HepG2 (cell line): ENCODE measurements around the gene CNR2. TPM values are rescaled to one million over a fixed set of nuclear protein-coding genes. Genes with fewer than 3 reads are reported as not detected.
A peak's percentile ranks its signal among the peaks of the same experiment; 100 is the strongest.

Source experiments
- AGO2 ChIP-seq: fragments of 200-400 bp; formaldehyde crosslinking; optimal IDR thresholded peaks from 2 replicates; pipeline ENCODE3; 2017; ENCODE audit warnings: mild to moderate bottlenecking, low read depth, low read length, moderate library complexity
- CHCHD3 ChIP-seq: sonication (generic); formaldehyde crosslinking; IDR thresholded peaks from 2 replicates; pipeline ENCODE4 v1.8.0; 2022; ENCODE audit warnings: mild to moderate bottlenecking, missing genetic modification reagents, moderate library complexity
- ELF1 ChIP-seq: sonication (generic); formaldehyde crosslinking; IDR thresholded peaks from 2 replicates; pipeline ENCODE4 v1.4.0; 2020; ENCODE audit warnings: missing genetic modification reagents
- FOXK2 ChIP-seq: fragments of 450-650 bp; IDR thresholded peaks from 2 replicates; pipeline ENCODE4 v1.6.1; 2016
- GTF2F1 ChIP-seq: fragments of 150-350 bp; IDR thresholded peaks from 2 replicates; pipeline ENCODE4 v1.6.1; 2014; ENCODE audit warnings: low read length
- HNRNPK ChIP-seq: fragments of 200-400 bp; formaldehyde crosslinking; IDR thresholded peaks from 2 replicates; pipeline ENCODE4 v1.6.1; 2018; ENCODE audit warnings: low read length, low read depth, moderate library complexity, mild to moderate bottlenecking; ENCODE audit not compliant: poor library complexity, severe bottlenecking
- MBNL3 ChIP-seq: fragments of 250-450 bp; sonication (Bioruptor Pico); conservative IDR thresholded peaks from 2 replicates; pipeline ENCODE4 v1.8.0; 2022; ENCODE audit warnings: mild to moderate bottlenecking, inconsistent platforms
- MXD4 ChIP-seq: IDR thresholded peaks from 2 replicates; pipeline ENCODE4 v1.6.1; 2016; ENCODE audit warnings: mild to moderate bottlenecking, missing biosample characterization, missing genetic modification reagents
- MYNN ChIP-seq: sonication (generic); formaldehyde crosslinking; IDR thresholded peaks from 2 replicates; pipeline ENCODE4 v1.4.0; 2020; ENCODE audit warnings: mild to moderate bottlenecking, low read depth, missing genetic modification reagents
- PAF1 ChIP-seq: IDR thresholded peaks from 2 replicates; pipeline ENCODE4 v1.6.1; 2016; ENCODE audit warnings: missing genetic modification reagents, missing compliant biosample characterization
- RFX5 ChIP-seq: IDR thresholded peaks from 2 replicates; pipeline ENCODE4 v1.6.1; 2011; ENCODE audit warnings: low read depth, low read length, improper control_type of control experiment
- SAFB2 ChIP-seq: sonication (generic); formaldehyde crosslinking; IDR thresholded peaks from 2 replicates; pipeline ENCODE4 v1.5.1; 2020; ENCODE audit warnings: missing genetic modification reagents, low read depth, mild to moderate bottlenecking, borderline replicate concordance
- SYNCRIP ChIP-seq: fragments of 200-400 bp; formaldehyde crosslinking; IDR thresholded peaks from 2 replicates; pipeline ENCODE4 v1.6.1; 2018; ENCODE audit warnings: mild to moderate bottlenecking, low read depth, low read length; ENCODE audit not compliant: insufficient read depth
- YEATS4 ChIP-seq: sonication (generic); formaldehyde crosslinking; IDR thresholded peaks from 2 replicates; pipeline ENCODE4 v1.4.0; 2020; ENCODE audit warnings: missing genetic modification reagents, borderline replicate concordance
- ZNF280D ChIP-seq: sonication (generic); formaldehyde crosslinking; IDR thresholded peaks from 2 replicates; pipeline ENCODE4 v1.5.1; 2020; ENCODE audit warnings: mild to moderate bottlenecking, missing genetic modification reagents
- ZNF317 ChIP-seq: sonication (generic); formaldehyde crosslinking; IDR thresholded peaks from 2 replicates; pipeline ENCODE4 v1.5.0; 2020; ENCODE audit warnings: mild to moderate bottlenecking, missing genetic modification reagents
- ZNF615 ChIP-seq: sonication (generic); formaldehyde crosslinking; IDR thresholded peaks from 2 replicates; pipeline ENCODE4 v1.5.0; 2020; ENCODE audit warnings: mild to moderate bottlenecking, missing genetic modification reagents, borderline replicate concordance
- ZNF616 ChIP-seq: sonication (generic); formaldehyde crosslinking; IDR thresholded peaks from 2 replicates; pipeline ENCODE4 v1.5.0; 2020; ENCODE audit warnings: low read depth, mild to moderate bottlenecking, missing genetic modification reagents
- ZNF878 ChIP-seq: sonication (generic); formaldehyde crosslinking; IDR thresholded peaks from 2 replicates; pipeline ENCODE4 v1.8.1; 2023; ENCODE audit warnings: mild to moderate bottlenecking, missing genetic modification reagents, moderate library complexity
- ZSCAN21 ChIP-seq: sonication (generic); formaldehyde crosslinking; IDR thresholded peaks from 2 replicates; pipeline ENCODE4 v1.8.0; 2022; ENCODE audit warnings: mild to moderate bottlenecking, missing genetic modification reagents, moderate library complexity, borderline replicate concordance
- polyA plus RNA-seq, 8 experiments: library from polyadenylated mRNA; depleted of rRNA in 3 of 8; stranded (reverse) in 7 of 8; unstranded in 1 of 8; fragments of >200 nt; fragmentation: Illumina TruSeq in 4 of 8; extraction: Trizol in 4 of 8; gene quantifications; 2 replicates each; pipeline versions ENCODE4 v1.2.1 to v1.2.3, GENCODE V29; 2011 to 2016; ENCODE audit warnings: low read depth in 4 of 8, missing spikeins in 1 of 8, mixed read lengths in 1 of 8; ENCODE audit not compliant: insufficient read depth in 1 of 8
- total RNA-seq, 5 experiments: library from RNA; depleted of rRNA; stranded (reverse); fragments of >200 nt; fragmentation: Illumina TruSeq; extraction: Trizol; gene quantifications; 2 replicates each; pipeline ENCODE4 v1.2.3, GENCODE V29; 2016; ENCODE audit warnings: low read depth in 1 of 5
- TF ChIP-seq, protein P1 (sequence below): sonication (generic); formaldehyde crosslinking; IDR thresholded peaks from 2 replicates; pipeline ENCODE4 v1.5.0; 2020; ENCODE audit warnings: missing genetic modification reagents, mild to moderate bottlenecking, borderline replicate concordance
- TF ChIP-seq, protein P2 (sequence below): sonication (generic); formaldehyde crosslinking; IDR thresholded peaks from 2 replicates; pipeline ENCODE4 v1.4.0; 2020; ENCODE audit warnings: missing genetic modification reagents, mild to moderate bottlenecking, borderline replicate concordance

The CNR2 gene
- total and polyA plus RNA-seq, 2 of the 13 experiments (the other 11 are each of a cell fraction or from before 2014, with no cell fraction given): not detected

GRCh38 chr1:23959461-23960290 is 46.5 kb upstream of the CNR2 start, which contains the start of gene PNRC2 (continued):
- peak; percentile 61; the same call in 1 of the 2 replicates for TF ChIP-seq ZNF280D (CRISPR knock-in tag)
- peak; percentile 93 for TF ChIP-seq ZNF878 (CRISPR knock-in tag)
- TF ChIP-seq GTF2F1: peak; percentile 77
- peak; percentile 48; the same call in 1 of the 2 replicates for TF ChIP-seq ELF1 (CRISPR knock-in tag)
- no peak for TF ChIP-seq ZNF615
- no peak for TF ChIP-seq ZNF616 (CRISPR knock-in tag)
- TF ChIP-seq ZSCAN21 (CRISPR knock-in tag): peak; percentile 86
- TF ChIP-seq, protein P1, sequence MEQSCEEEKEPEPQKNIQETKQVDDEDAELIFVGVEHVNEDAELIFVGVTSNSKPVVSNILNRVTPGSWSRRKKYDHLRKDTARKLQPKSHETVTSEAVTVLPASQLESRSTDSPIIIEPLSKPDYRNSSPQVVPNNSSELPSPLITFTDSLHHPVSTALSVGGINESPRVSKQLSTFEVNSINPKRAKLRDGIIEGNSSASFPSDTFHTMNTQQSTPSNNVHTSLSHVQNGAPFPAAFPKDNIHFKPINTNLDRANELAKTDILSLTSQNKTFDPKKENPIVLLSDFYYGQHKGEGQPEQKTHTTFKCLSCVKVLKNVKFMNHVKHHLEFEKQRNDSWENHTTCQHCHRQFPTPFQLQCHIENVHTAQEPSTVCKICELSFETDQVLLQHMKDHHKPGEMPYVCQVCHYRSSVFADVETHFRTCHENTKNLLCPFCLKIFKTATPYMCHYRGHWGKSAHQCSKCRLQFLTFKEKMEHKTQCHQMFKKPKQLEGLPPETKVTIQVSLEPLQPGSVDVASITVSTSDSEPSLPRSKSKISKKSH (CRISPR knock-in tag): no peak; the same call in 1 of the 2 replicates
- peak; percentile 93 for TF ChIP-seq YEATS4 (CRISPR knock-in tag)
- no peak for TF ChIP-seq MYNN (CRISPR knock-in tag)
- TF ChIP-seq RFX5: peak; percentile 99
- TF ChIP-seq SAFB2 (CRISPR knock-in tag): no peak
- TF ChIP-seq FOXK2: no peak
- TF ChIP-seq SYNCRIP: no peak
- TF ChIP-seq, protein P2, sequence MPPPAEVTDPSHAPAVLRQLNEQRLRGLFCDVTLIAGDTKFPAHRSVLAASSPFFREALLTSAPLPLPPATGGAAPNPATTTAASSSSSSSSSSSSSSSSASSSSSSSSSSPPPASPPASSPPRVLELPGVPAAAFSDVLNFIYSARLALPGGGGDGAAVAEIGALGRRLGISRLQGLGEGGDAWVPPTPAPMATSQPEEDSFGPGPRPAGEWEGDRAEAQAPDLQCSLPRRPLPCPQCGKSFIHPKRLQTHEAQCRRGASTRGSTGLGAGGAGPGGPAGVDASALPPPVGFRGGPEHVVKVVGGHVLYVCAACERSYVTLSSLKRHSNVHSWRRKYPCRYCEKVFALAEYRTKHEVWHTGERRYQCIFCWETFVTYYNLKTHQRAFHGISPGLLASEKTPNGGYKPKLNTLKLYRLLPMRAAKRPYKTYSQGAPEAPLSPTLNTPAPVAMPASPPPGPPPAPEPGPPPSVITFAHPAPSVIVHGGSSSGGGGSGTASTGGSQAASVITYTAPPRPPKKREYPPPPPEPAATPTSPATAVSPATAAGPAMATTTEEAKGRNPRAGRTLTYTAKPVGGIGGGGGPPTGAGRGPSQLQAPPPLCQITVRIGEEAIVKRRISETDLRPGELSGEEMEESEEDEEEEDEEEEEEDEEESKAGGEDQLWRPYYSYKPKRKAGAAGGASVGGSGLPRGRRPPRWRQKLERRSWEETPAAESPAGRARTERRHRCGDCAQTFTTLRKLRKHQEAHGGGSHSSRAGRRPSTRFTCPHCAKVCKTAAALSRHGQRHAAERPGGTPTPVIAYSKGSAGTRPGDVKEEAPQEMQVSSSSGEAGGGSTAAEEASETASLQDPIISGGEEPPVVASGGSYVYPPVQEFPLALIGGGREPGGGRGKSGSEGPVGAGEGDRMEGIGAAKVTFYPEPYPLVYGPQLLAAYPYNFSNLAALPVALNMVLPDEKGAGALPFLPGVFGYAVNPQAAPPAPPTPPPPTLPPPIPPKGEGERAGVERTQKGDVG (CRISPR knock-in tag): 0 out of 2 replicates have a peak, but pooled peaks have one; percentile 28
- peak; percentile 51; the same call in 1 of the 2 replicates for TF ChIP-seq ZNF317
- no peak for TF ChIP-seq CHCHD3
- TF ChIP-seq MXD4 (CRISPR knock-in tag): peak; percentile 75
- no peak for TF ChIP-seq HNRNPK
- TF ChIP-seq AGO2: peak; percentile 93
- no peak for TF ChIP-seq MBNL3 (CRISPR knock-in tag)
- no peak for TF ChIP-seq PAF1
